ENCODE measurements around the gene PKLR.
"Not testable (repeated sequence)": the region's sequence is repeated elsewhere in the genome, so short reads cannot be mapped to it uniquely, and the experiment has no call there.

Gene PKLR

GRCh38 chr1:155316922-155317321 is 15.7 kb upstream of the PKLR start:
- DNase-seq, result no peak

- no peak for DNase-seq
These were observed 12.0 kb upstream of the PKLR start for GRCh38 chr1:155313261-155313660.

GRCh38 chr1:155309423-155310021 is 8.3 kb upstream of the PKLR start:
- no peak for DNase-seq

- DNase-seq, result peak; percentile 99
These were observed 7.5 kb upstream of the PKLR start, which contains the start of gene FDPS for GRCh38 chr1:155308493-155309422. FDPS (plus strand) TSS chr1:155308866; CDS start chr1:155309790, 924 bp downstream.

GRCh38 chr1:155307247-155307740 is 6.1 kb upstream of the PKLR start:
- no peak for DNase-seq

- peak; percentile 82 for DNase-seq
These were observed 4.7 kb upstream of the PKLR start for GRCh38 chr1:155305881-155306391.

GRCh38 chr1:155304558-155305063 is 3.4 kb upstream of the PKLR start:
- DNase-seq, result no peak

- no peak for DNase-seq
These were observed 497 bp downstream of the PKLR start for GRCh38 chr1:155300553-155301329.

GRCh38 chr1:155300024-155300423 is 1.2 kb downstream of the PKLR start:
- no peak for DNase-seq

GRCh38 chr1:155297384-155297783 is 3.9 kb downstream of the PKLR start:
- no peak for DNase-seq

- DNase-seq, result no peak
These were observed 4.6 kb downstream of the PKLR start for GRCh38 chr1:155296661-155297060.

GRCh38 chr1:155295942-155296267 is 5.3 kb downstream of the PKLR start:
- DNase-seq, result no peak

- DNase-seq, result no peak
These were observed 5.9 kb downstream of the PKLR start for GRCh38 chr1:155295183-155295941.

- no peak for DNase-seq
These were observed 6.6 kb downstream of the PKLR start for GRCh38 chr1:155294520-155295182.

- no peak for DNase-seq
These were observed 8.0 kb downstream of the PKLR start for GRCh38 chr1:155293086-155293749.

GRCh38 chr1:155291006-155291405 is 10.2 kb downstream of the PKLR start:
- not testable (repeated sequence) for DNase-seq

- no peak for DNase-seq
These were observed 13.2 kb downstream of the PKLR start for GRCh38 chr1:155287987-155288543.

GRCh38 chr1:155286544-155286943 is 14.7 kb downstream of the PKLR start:
- DNase-seq, result no peak

- no peak for DNase-seq
These were observed 15.6 kb downstream of the PKLR start for GRCh38 chr1:155285631-155286044.

- DNase-seq, result no peak
These were observed 16.2 kb downstream of the PKLR start for GRCh38 chr1:155285063-155285462.

- no peak for DNase-seq
These were observed 16.8 kb downstream of the PKLR start for GRCh38 chr1:155284476-155284875.

All from islet precursor cell (in vitro differentiated cells).